ENCODE results near the gene CUL4B. TPM values are rescaled to one million over a fixed set of nuclear protein-coding genes. Genes with fewer than 3 reads are reported as not detected.

Gene CUL4B
- 29.5 and 29.6 TPM in 2 replicates for total RNA-seq (2022)
- percentile 62 among the genes with signal in this experiment for Bru-seq, nascent RNA
- percentile 87 among the genes with signal in this experiment for BruChase-seq, experiment 1, labeled RNA remaining after a 6-hour chase
- percentile 71 among the genes with signal in this experiment for BruChase-seq, experiment 2, labeled RNA remaining after a 2-hour chase
- long read RNA-seq, full-length matches to known transcripts = 39 of 57 reads
- long read RNA-seq, partial matches to known transcripts = 5 of 57 reads
- long read RNA-seq, other reads (novel, unspliced or antisense) = 13 of 57 reads

GRCh38 chrX:120560842-120561633, at the start of gene CUL4B:
Gene CUL4B, minus strand, starts transcription at chrX:120560962. Its CDS starts 324 bp downstream, at chrX:120560638.
- no peaks in the 10 kb centered on the region for H3K9me3 Mint-ChIP-seq (ENCODE audit: unreplicated experiment)
- POLR2A ChIA-PET = interaction anchor here (0.6 to 6.7 kb wide), 20 partner anchors 11 to 1324 kb away, joined by 3 to 148 read pairs (median 4); partner anchors contain the start of genes C1GALT1C1, MCTS1, NKRF and ZBTB33
- peaks cover 13% of the 10 kb centered on the region for H3K27me3 Mint-ChIP-seq (ENCODE audit: insufficient read depth, unreplicated experiment)
- CTCF ChIA-PET = interaction anchor here (1.2 to 1.3 kb wide), 2 partner anchors 43 to 44 kb away, joined by 4 to 5 read pairs; partner anchors contain the start of gene MCTS1
- peak; percentile 96 for DNase-seq (ENCODE audit: unreplicated experiment)
- peaks cover 6% of the 10 kb centered on the region for H3K4me1 Mint-ChIP-seq (ENCODE audit: insufficient read depth, unreplicated experiment)
- no peak for TF ChIP-seq CTCF (IDR thresholded peaks at IDR 0.05; ENCODE audit: unreplicated experiment)
- H3K36me3 Mint-ChIP-seq (ENCODE audit: insufficient read depth, unreplicated experiment) = peaks cover 18% of the 10 kb centered on the region
- no TSS peak for BruUV-seq (replicated peaks)
- intact Hi-C loops (cut with micrococcal nuclease) = loop anchor here (1.0 kb wide), 1 partner anchor 43 kb away; the partner anchor contains the start of gene MCTS1
- peak within 1 kb of the TSS; percentile 36 for H3K27ac Mint-ChIP-seq (ENCODE audit: low read depth, unreplicated experiment)
- H3K4me3 Mint-ChIP-seq (ENCODE audit: unreplicated experiment) = peak within 1 kb of the TSS; percentile 72

- POLR2A ChIA-PET = interaction anchor here (0.6 to 3.5 kb wide), 24 partner anchors 8 to 819 kb away, joined by 3 to 148 read pairs (median 4); partner anchors contain the start of genes C1GALT1C1, CUL4B and LAMP2
- Mint-ChIP-seq H3K4me3 (ENCODE audit: unreplicated experiment) (peak overlapping the region; percentile 94), H3K36me3 (ENCODE audit: insufficient read depth, unreplicated experiment) (peaks cover 34% of the 10 kb centered on the region), H3K27me3 (ENCODE audit: insufficient read depth, unreplicated experiment) (peaks cover 15% of the 10 kb centered on the region), H3K9me3 (ENCODE audit: unreplicated experiment) (no peaks in the 10 kb centered on the region), H3K4me1 (ENCODE audit: insufficient read depth, unreplicated experiment) (no peaks in the 10 kb centered on the region), H3K27ac (ENCODE audit: low read depth, unreplicated experiment) (peak overlapping the region; percentile 97)
- intact Hi-C loops (cut with micrococcal nuclease) = loop anchor here (1.0 to 10.0 kb wide), 2 partner anchors 44 to 90 kb away; partner anchors contain the start of gene CUL4B
- peak; percentile 51 for DNase-seq (ENCODE audit: unreplicated experiment)
- CTCF ChIA-PET = interaction anchor here (0.7 to 1.4 kb wide), 4 partner anchors 34 to 57 kb away, joined by 3 to 5 read pairs (median 4); partner anchors contain the start of gene CUL4B
- no peak for TF ChIP-seq CTCF (IDR thresholded peaks at IDR 0.05; ENCODE audit: unreplicated experiment)
- BruUV-seq (replicated peaks) = TSS peak; percentile 72
Measured at GRCh38 chrX:120604361-120604782, 43.6 kb upstream of the CUL4B start.

- Mint-ChIP-seq H3K9me3 (ENCODE audit: unreplicated experiment) (no peaks in the 10 kb centered on the region), H3K4me3 (ENCODE audit: unreplicated experiment) (peak within 1 kb of the TSS; percentile 94), H3K36me3 (ENCODE audit: insufficient read depth, unreplicated experiment) (peaks cover 29% of the 10 kb centered on the region), H3K27me3 (ENCODE audit: insufficient read depth, unreplicated experiment) (peaks cover 15% of the 10 kb centered on the region), H3K4me1 (ENCODE audit: insufficient read depth, unreplicated experiment) (no peaks in the 10 kb centered on the region), H3K27ac (ENCODE audit: low read depth, unreplicated experiment) (peak within 1 kb of the TSS; percentile 97)
- DNase-seq (ENCODE audit: unreplicated experiment) = peak; percentile 95
- CTCF ChIA-PET = interaction anchor here (1.0 to 1.4 kb wide), 3 partner anchors 34 to 43 kb away, joined by 3 to 5 read pairs (median 4); partner anchors contain the start of gene CUL4B
- TF ChIP-seq CTCF (IDR thresholded peaks at IDR 0.05; ENCODE audit: unreplicated experiment) = no peak
- no TSS peak for BruUV-seq (replicated peaks)
- intact Hi-C loops (cut with micrococcal nuclease) = loop anchor here (1.0 to 10.0 kb wide), 2 partner anchors 44 to 89 kb away; partner anchors contain the start of gene CUL4B
- POLR2A ChIA-PET = interaction anchor here (0.6 to 3.5 kb wide), 28 partner anchors 8 to 819 kb away, joined by 3 to 148 read pairs (median 4); partner anchors contain the start of genes C1GALT1C1, CUL4B and LAMP2
Measured at GRCh38 chrX:120603707-120604360, 43.1 kb upstream of the CUL4B start, which contains the start of gene MCTS1. Gene MCTS1, plus strand, starts transcription at chrX:120604101. Its CDS starts 136 bp downstream, at chrX:120604237.
